IgD-negative memory B cell (primary cell): ENCODE measurements around the gene OCIAD1. TPM values are rescaled to one million over a fixed set of nuclear protein-coding genes. Genes with fewer than 3 reads are reported as not detected.
"Not testable (repeated sequence)": the region's sequence is repeated elsewhere in the genome, so short reads cannot be mapped to it uniquely, and the experiment has no call there.

Source experiments
- H3K27ac Mint-ChIP-seq, 3 donors: one replicate each; pipeline ENCODE4 v1.8.0; 2020 to 2022; ENCODE audit warnings: mild to moderate bottlenecking in 3 of 3, mixed read lengths in 3 of 3, moderate library complexity in 1 of 3
- H3K27me3 Mint-ChIP-seq: one replicate; pipeline ENCODE4 v1.8.0; 2021; ENCODE audit warnings: mixed read lengths
- H3K36me3 Mint-ChIP-seq: one replicate; pipeline ENCODE4 v1.8.0; 2020; ENCODE audit warnings: mild to moderate bottlenecking, mixed read lengths
- H3K4me1 Mint-ChIP-seq, 3 donors: one replicate each; pipeline ENCODE4 v1.8.0; 2020 to 2022; ENCODE audit warnings: mixed read lengths in 3 of 3, mild to moderate bottlenecking in 1 of 3
- H3K4me3 Mint-ChIP-seq, 4 donors: one replicate each; pipeline ENCODE4 v1.8.0; 2020 to 2022; ENCODE audit warnings: mild to moderate bottlenecking in 4 of 4, mixed read lengths in 4 of 4, moderate library complexity in 3 of 4
- H3K9me3 Mint-ChIP-seq, 3 donors: one replicate each; pipeline ENCODE4 v1.8.0; 2020 to 2021; ENCODE audit warnings: mixed read lengths in 3 of 3, mild to moderate bottlenecking in 1 of 3
- polyA plus RNA-seq: library from polyadenylated mRNA; unstranded; fragments of 300-500 nt; fragmentation: Illumina TruSeq; gene quantifications from one replicate; pipeline ENCODE4 v1.2.3, GENCODE V29; 2021

The OCIAD1 gene
- 162 TPM for polyA plus RNA-seq

DNA sequence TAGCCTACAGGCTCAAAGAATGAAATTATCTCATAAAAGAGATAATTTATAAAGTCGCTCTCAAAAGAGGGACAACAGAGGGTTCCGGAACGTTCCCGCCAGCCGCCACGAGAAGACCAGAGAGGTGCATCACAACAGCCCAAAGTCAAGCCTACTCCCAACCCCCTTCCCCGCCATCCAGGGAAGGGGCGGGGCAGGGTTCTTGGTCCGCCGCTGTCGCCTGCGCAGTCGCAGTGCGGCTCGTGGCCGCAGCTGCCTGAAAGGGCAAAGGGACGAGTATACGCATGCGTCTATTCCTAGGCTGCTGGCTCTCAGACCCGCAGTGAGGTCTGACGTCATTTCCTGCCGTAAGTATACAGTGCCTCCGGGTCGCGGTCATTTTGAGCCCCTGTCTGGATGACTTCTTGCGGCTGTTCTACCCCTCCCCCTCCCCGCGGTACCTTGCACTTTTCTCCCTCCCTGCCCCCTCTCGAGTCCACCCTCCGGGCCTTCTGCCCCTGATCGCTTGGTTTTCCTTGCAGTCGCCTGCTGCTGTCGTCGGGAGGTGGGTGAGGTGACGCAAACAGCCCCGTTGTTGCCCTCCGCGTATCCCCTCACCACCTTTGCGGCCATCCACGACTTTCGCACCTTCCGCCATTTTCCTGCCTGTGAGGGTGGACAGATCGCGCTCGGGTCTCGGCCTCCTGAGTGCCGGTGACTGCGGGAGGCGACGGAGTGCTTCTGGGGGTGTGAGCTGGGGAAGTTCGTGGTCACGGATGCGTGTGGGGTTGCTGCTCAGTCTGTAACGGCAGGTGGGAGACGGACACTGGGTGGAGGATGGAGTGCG is at the start of gene OCIAD1:
TSS of gene OCIAD1 (plus strand) at position 383 of the 826 bp plus-strand sequence. CDS start 1,537 bp downstream, outside the sequence.
- H3K4me3 Mint-ChIP-seq = peak within 1 kb of the TSS; percentile 92 to 100 (median 100)

GRCh38 chr4:48781968-48782367 is 48.9 kb upstream of the OCIAD1 start:
- no peaks in the 10 kb centered on the region for H3K27me3 Mint-ChIP-seq
- peak overlapping the region in 1 of 4 donors; percentile 86 for H3K4me3 Mint-ChIP-seq
- no peaks in the 10 kb centered on the region for H3K9me3 Mint-ChIP-seq
- peaks cover 7 to 22% (median 16%) of the 10 kb centered on the region in 3 donors for H3K4me1 Mint-ChIP-seq
- H3K36me3 Mint-ChIP-seq = no peaks in the 10 kb centered on the region
- no peak overlapping the region for H3K27ac Mint-ChIP-seq

More for the DNA sequence above, at the start of gene OCIAD1:
- Mint-ChIP-seq H3K9me3 (no peaks in the 10 kb centered on the region), H3K27me3 (no peaks in the 10 kb centered on the region), H3K27ac (peak within 1 kb of the TSS; percentile 94 to 100 (median 99)), H3K36me3 (peaks cover 2% of the 10 kb centered on the region), H3K4me1 (peaks cover 10 to 22% (median 14%) of the 10 kb centered on the region in 3 donors)

DNA sequence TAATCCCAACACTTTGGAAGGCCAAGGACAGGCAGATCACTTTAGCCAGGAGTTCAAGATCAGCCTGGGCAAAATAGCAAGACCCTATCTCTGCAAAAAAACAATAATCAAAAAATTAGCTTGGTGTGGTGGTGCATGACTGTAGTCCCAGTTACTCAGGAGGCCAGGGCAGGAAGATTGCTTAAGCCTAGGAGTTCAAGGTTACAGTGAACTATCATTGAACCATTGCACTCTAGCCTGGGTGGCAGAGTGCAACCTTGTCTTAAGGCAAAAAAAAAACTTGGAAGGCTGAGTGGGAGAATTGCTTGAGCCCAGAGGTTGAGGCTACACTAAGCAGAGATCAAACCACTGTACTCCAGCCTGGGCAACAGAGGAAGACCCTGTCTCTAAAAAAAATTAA is 45.6 kb upstream of the OCIAD1 start:
- H3K4me3 Mint-ChIP-seq = no peak overlapping the region
- no peaks in the 10 kb centered on the region for H3K9me3 Mint-ChIP-seq
- no peaks in the 10 kb centered on the region for H3K36me3 Mint-ChIP-seq
- H3K27ac Mint-ChIP-seq = no peak overlapping the region
- H3K27me3 Mint-ChIP-seq = no peaks in the 10 kb centered on the region
- H3K4me1 Mint-ChIP-seq = peaks cover 0 to 5% (median 5%) of the 10 kb centered on the region in 3 donors

DNA sequence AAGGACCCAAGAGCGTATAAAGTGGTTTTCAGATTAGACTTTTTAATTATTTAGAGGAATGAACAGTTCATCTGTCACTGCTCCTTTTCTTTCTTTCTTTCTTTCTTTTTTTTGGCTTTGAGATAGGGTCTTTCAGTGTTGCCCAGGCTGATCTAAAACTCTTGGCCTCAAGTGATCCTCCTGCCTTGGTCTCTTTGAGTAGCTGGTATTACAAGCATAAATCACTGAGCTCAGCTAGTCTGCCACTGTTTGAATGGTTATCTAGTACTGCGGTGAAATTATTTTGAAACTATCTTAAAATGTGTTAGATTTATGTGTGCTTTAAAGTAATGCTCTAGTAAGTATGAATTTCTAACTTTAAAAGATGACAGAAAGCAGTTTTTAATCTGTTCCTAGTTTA is 44.3 kb upstream of the OCIAD1 start:
- H3K36me3 Mint-ChIP-seq = no peaks in the 10 kb centered on the region
- no peak overlapping the region for H3K27ac Mint-ChIP-seq

GRCh38 chr4:48787056-48787455 is 43.8 kb upstream of the OCIAD1 start:
- Mint-ChIP-seq H3K27me3 (no peaks in the 10 kb centered on the region), H3K4me3 (no peak overlapping the region), H3K27ac (no peak overlapping the region), H3K9me3 (no peaks in the 10 kb centered on the region), H3K36me3 (no peaks in the 10 kb centered on the region), H3K4me1 (peaks cover 0 to under 1% (median 0%) of the 10 kb centered on the region in 3 donors)

More for the DNA sequence above, 44.3 kb upstream of the OCIAD1 start:
- no peaks in the 10 kb centered on the region for H3K9me3 Mint-ChIP-seq
- no peak overlapping the region for H3K4me3 Mint-ChIP-seq
- no peaks in the 10 kb centered on the region for H3K27me3 Mint-ChIP-seq
- no peaks in the 10 kb centered on the region for H3K4me1 Mint-ChIP-seq

- Mint-ChIP-seq H3K27ac (no peak overlapping the region), H3K36me3 (no peaks in the 10 kb centered on the region), H3K4me3 (no peak overlapping the region), H3K4me1 (peaks cover 2 to 21% (median 10%) of the 10 kb centered on the region in 3 donors), H3K27me3 (no peaks in the 10 kb centered on the region), H3K9me3 (no peaks in the 10 kb centered on the region)
Observed at GRCh38 chr4:48790561-48790960, 40.3 kb upstream of the OCIAD1 start.

GRCh38 chr4:48791313-48791712 is 39.6 kb upstream of the OCIAD1 start:
- peaks cover 2 to 23% (median 14%) of the 10 kb centered on the region in 3 donors for H3K4me1 Mint-ChIP-seq
- H3K27me3 Mint-ChIP-seq = no peaks in the 10 kb centered on the region
- H3K27ac Mint-ChIP-seq = no peak overlapping the region
- no peaks in the 10 kb centered on the region for H3K36me3 Mint-ChIP-seq
- H3K9me3 Mint-ChIP-seq = no peaks in the 10 kb centered on the region
- no peak overlapping the region for H3K4me3 Mint-ChIP-seq

- peaks cover 2 to 23% (median 14%) of the 10 kb centered on the region in 3 donors for H3K4me1 Mint-ChIP-seq
- H3K9me3 Mint-ChIP-seq = no peaks in the 10 kb centered on the region
- H3K27me3 Mint-ChIP-seq = no peaks in the 10 kb centered on the region
- no peaks in the 10 kb centered on the region for H3K36me3 Mint-ChIP-seq
- H3K27ac Mint-ChIP-seq = no peak overlapping the region
- no peak overlapping the region for H3K4me3 Mint-ChIP-seq
Observed at GRCh38 chr4:48792348-48793006, 38.4 kb upstream of the OCIAD1 start.

GRCh38 chr4:48795108-48795507 is 35.8 kb upstream of the OCIAD1 start:
- Mint-ChIP-seq H3K4me3 (no peak overlapping the region), H3K27ac (no peak overlapping the region), H3K9me3 (no peaks in the 10 kb centered on the region)

DNA sequence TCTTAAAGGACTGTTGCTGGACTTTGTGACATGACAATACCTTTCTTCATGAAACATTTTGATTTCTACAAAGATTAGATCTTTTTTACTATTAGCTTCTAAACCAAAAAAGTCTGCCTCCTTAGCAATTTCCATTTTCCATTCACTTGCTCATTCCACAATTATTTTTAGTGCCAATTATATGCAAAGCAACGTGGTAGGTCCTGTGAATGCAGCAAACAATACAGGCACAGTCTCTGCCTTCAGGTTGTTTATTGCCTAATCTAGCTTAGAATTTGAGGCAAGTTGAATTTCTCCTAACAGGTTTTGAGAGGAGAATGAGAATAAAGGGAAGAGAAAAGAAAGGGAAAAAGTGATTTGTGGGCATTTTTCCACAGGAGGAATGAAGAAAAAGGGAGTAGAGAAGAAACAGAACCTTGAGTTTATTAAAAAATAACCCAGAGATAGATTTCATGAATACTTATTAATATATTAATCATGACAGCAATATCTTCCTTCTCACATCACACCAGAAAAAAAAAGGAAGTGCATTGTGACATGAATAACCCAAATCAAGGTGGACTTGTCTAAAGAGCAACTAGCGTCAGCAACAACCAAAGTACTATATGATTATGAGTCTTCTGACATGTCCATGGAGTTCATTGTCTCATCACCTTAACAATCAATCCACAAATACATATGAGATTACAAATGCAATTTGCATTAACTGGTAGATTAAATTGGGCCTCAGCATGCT is 34.5 kb upstream of the OCIAD1 start:
- Mint-ChIP-seq H3K27me3 (no peaks in the 10 kb centered on the region), H3K27ac (no peak overlapping the region), H3K9me3 (no peaks in the 10 kb centered on the region), H3K4me3 (no peak overlapping the region), H3K36me3 (no peaks in the 10 kb centered on the region), H3K4me1 (peaks cover 2 to 23% (median 14%) of the 10 kb centered on the region in 3 donors)

More at GRCh38 chr4:48795108-48795507, 35.8 kb upstream of the OCIAD1 start:
- Mint-ChIP-seq H3K4me1 (peaks cover 2 to 23% (median 14%) of the 10 kb centered on the region in 3 donors), H3K27me3 (no peaks in the 10 kb centered on the region), H3K36me3 (no peaks in the 10 kb centered on the region)

GRCh38 chr4:48796927-48797679 is 33.8 kb upstream of the OCIAD1 start:
- H3K4me3 Mint-ChIP-seq = no peak overlapping the region
- H3K27me3 Mint-ChIP-seq = no peaks in the 10 kb centered on the region
- H3K4me1 Mint-ChIP-seq = peaks cover 4 to 22% (median 14%) of the 10 kb centered on the region in 3 donors
- no peaks in the 10 kb centered on the region for H3K9me3 Mint-ChIP-seq
- no peak overlapping the region for H3K27ac Mint-ChIP-seq
- no peaks in the 10 kb centered on the region for H3K36me3 Mint-ChIP-seq

DNA sequence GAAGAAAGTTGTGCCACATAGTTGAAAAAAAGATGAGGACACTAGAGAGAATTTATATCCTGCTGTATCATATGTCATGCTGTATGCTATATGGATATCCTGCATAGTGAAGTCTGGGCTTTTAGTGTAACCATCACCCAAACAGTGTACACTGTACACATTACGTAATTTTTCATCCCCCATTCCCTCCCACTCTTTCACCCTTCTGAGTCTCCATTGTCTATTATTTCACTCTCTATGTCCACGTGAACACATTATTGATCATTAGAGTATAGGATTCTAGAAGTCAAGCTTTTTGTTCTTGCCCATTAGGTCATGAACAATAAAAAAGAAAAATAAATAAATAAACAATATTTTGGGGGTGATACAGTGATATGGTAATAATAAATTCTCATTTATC is 32.8 kb upstream of the OCIAD1 start:
- peaks cover 4 to 15% (median 10%) of the 10 kb centered on the region in 3 donors for H3K4me1 Mint-ChIP-seq
- no peaks in the 10 kb centered on the region for H3K9me3 Mint-ChIP-seq
- H3K27me3 Mint-ChIP-seq = no peaks in the 10 kb centered on the region
- no peak overlapping the region for H3K27ac Mint-ChIP-seq
- H3K4me3 Mint-ChIP-seq = no peak overlapping the region
- H3K36me3 Mint-ChIP-seq = no peaks in the 10 kb centered on the region

- Mint-ChIP-seq H3K27me3 (no peaks in the 10 kb centered on the region), H3K4me1 (peaks cover 4 to 11% (median 10%) of the 10 kb centered on the region in 3 donors), H3K9me3 (no peaks in the 10 kb centered on the region), H3K36me3 (no peaks in the 10 kb centered on the region), H3K4me3 (no peak overlapping the region), H3K27ac (peak overlapping the region in 1 of 3 donors; percentile 73)
Observed at GRCh38 chr4:48799157-48799556, 31.7 kb upstream of the OCIAD1 start.

DNA sequence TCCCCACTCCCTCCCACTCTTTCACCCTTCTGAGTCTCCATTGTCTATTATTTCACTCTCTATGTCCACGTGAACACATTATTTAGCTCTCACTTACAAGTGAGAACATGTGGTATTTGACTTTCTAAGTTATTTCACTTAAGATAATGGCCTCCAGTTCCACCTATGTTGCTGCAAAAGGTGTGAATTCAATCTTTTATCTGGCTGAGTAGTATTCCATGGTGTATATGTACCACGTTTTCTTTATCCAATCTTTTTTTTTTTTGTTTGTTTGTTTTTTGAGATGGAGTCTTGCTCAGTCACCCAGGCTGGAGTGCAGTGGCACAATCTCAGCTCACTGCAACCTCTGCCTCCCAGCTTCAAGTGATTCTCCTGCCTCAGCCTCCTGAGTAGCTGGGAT is 30.7 kb upstream of the OCIAD1 start:
- not testable (repeated sequence) for H3K27ac Mint-ChIP-seq, H3K4me1 Mint-ChIP-seq, H3K36me3 Mint-ChIP-seq, H3K27me3 Mint-ChIP-seq, H3K9me3 Mint-ChIP-seq, H3K4me3 Mint-ChIP-seq
